Activated CD8-positive, alpha-beta memory T cell treated with anti-CD3 and anti-CD28 coated beads for 24 hours (primary cell): ENCODE data around the gene PSMD11.
A peak's percentile ranks its signal among the peaks of the same experiment; 100 is the strongest.

Source experiments
- DNase-seq: peaks from one replicate; pipeline ENCODE4 v3.0.0-alpha.2; 2020

The PSMD11 gene

DNA sequence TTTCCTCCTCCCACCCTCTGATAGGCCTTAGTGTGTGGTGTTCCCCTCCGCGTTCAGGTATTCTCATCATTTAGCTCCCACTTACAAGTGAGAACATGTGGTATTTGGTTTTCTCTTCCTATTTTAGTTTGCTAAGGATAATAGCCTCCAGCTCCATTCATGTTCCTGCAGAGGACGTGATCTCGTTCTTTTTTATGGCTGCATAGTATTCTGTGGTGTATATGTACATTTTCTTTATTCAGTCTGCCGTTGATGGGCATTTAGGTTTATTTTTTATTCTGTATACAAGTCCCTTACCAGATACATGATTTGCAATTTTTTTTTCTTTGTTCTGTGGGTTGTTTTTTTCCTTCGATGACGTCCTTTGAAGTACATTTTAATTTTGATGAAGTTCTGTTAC lies 23.6 kb downstream of the PSMD11 start:
- DNase-seq: no peak

DNA sequence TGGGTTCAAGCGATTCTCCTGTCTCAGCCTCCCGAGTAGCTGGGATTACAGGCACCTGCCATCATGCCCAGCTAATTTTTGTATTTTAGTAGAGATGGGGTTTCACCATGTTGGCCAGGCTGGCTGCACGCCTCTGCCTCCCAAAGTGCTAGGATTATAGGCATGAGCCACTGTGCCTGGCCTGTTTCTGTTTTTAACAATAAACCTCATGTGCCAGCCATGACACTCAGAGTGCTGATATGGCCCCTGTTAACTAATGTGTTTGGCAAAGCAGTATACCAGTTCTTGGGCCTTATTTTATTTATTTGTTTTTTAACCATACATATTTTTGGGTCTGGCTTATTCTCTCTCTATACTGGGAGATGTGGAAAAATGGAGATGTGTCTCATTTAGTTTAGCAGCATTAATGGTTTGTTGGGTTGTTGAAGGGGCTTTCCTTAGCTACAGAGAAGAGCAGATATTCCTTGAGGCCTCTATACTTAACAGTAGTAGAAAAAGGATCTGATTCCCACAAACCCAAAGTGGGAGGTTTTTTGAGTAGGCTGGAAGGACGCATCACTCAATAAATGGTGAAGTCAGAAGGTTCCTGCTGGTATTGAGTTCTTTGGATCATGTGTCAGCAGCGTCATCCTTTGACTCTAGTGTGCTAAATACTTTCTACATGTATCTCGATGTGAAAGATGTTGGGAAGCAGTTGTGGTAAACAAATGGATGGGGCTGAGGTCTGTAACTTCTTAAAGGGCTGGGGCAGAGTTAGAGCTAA lies 26.3 kb downstream of the PSMD11 start:
- DNase-seq: no peak

DNA sequence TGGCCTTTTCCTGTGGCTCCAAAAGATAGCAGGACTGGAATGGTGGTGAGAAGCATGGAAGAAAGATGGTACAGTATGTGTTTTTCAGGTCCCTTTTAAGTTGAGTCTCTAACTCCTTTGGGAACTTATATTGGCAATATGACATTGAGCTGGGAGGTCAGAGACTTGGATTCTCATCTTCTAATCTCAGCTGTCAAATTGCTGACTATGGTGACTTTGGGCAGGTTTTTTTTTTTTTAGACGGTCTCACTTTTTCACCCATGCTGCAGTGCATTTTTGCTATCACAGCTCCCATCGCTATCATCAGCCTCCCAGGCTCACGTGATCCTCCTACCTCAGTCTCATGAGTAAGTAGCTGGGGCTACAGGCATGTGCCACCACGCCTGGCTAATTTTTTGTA lies 27.3 kb downstream of the PSMD11 start:
- DNase-seq: no peak

DNA sequence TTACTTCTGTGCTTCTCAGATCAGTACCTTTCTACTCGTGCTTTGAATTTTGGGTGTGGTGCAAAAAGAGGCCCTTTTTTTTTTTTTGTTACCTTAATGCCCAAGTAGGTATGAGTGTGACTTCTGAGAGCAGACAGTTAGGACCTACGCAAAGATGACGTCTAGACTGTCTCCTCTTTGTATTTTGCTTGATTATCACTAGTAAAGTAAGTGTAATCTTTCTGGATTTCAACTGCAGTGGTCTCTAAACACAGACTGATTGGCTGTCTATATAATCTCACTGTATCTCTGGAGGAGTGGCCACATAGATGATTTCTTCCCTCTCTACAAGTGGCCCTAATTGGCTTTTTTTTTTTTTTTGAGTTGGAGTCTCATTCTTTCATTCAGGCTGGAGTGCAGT lies 30.9 kb downstream of the PSMD11 start:
- no peak for DNase-seq

DNA sequence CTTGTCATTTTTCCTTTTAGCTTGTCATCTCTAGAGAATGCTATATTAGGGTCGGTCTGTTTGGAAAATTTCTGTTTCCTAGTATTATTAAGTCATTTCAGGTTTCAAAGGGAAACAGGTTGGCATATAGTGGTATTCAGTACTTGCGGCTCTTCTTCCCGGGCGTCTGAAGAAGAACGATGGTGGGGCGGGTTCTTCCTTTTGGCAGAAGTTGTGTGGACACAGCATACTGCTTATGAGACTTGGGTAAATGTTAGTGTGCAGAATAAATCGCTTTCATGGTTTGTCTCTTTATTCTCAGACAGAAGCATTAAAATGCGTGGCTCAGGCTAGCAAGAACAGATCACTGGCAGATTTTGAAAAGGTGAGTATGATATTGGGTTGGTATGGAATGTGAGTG lies 32.9 kb downstream of the PSMD11 start:
- no peak for DNase-seq

DNA sequence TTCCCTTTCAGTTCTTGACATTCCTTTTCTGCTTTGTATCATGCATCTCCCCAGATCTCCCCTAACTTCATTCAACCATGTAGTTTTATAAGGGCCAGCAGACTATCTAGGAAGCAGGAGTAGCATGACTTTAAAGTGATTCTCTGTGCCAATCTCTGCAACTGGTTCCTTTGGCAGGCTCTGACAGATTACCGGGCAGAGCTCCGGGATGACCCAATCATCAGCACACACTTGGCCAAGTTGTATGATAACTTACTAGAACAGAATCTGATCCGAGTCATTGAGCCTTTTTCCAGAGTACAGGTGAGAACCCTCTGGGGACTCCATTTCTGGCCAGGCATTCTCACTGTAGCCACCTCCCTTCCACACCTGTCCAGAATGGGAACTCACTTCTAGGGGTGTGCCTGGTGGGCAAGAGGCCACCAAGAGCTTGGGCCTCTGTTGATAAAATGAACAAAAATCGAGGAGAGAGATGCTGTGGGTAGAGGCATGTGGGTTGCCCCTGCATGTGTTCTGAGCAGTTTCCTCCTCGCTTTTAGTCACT lies 34.8 kb downstream of the PSMD11 start:
- peak; percentile 30 for DNase-seq

DNA sequence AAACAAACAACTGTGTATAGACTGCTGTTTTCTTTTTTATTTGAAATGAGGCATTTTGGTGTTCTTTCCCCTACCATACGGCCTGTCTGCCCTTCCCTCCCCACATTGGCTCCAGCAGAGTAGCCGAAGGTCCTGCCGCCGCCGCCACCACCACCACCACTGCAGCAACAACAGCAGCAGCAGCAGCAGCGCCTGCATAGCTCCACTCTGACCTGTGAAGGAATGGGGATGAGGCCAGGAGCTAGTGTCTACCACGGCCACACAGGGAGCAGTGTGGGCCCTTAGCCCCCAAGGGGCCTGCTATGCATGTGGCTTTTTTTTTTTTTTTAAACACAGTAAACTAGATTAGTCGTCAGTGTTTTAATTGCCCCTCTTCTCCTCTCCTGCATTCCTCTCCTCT lies 36.9 kb downstream of the PSMD11 start:
- DNase-seq: no peak

DNA sequence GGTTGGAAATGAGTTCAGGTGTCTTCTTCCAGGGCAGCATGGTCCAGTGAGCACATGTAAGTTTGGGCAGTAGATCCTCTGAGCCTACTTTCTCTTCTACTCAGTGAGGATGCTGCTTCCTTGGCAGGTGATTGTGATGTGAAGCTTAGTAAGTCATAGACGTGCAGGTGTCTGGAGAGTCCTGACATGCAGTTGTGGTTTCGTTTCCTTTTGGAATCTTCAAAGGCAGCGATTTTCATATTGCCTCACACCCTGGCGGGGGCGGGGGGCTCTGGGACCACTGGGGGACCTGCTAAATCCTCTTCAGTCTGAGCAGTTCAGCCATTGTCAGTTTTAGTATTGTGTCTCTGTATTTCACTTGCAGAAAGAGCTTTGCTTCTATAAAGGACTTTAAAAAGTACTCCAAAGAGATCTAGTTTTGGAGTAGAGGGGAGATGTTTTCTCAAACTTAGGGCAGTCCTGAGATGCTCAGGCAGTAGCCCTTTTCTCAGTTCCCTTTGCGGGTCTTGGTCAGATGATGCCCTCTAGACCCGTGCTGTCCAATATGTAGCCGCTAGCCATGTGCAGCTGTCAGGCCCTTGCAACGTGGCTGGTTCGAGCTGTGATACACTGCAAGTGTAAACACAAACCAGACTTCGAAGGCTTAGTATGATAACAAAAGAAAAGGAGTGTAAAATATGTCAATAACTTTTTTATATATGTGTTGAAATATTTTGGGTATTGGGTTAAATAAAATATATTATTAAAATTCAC lies 38.4 kb downstream of the PSMD11 start:
- DNase-seq: no peak

DNA sequence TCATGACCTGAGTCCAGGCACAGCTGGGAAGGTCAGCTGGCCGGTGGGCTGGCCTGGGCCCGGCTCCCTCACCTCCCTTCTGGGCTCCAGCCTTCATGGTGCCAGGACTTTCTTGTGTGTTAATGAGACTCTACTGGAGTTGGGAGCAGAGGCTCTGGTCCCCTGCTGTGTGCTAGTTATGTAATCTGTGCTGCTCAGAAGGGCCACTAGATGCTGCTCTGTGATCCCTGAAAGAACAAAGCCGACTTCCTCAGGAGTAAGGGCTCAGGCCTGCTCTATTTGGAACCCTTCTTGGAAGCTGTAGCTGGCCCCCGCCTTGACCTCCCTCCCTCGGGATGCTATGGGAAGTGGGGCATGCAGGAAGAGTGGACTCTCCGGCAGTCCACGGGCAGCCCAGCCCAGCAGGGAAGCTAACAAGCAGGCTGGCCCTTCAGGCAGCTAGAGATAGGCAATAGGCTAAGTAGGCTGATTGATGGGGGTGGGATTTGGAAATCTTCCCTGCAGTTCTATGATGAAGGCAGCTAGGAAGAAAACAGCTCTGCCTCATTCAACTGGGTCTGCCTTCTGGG lies 39.2 kb downstream of the PSMD11 start:
- no peak for DNase-seq

DNA sequence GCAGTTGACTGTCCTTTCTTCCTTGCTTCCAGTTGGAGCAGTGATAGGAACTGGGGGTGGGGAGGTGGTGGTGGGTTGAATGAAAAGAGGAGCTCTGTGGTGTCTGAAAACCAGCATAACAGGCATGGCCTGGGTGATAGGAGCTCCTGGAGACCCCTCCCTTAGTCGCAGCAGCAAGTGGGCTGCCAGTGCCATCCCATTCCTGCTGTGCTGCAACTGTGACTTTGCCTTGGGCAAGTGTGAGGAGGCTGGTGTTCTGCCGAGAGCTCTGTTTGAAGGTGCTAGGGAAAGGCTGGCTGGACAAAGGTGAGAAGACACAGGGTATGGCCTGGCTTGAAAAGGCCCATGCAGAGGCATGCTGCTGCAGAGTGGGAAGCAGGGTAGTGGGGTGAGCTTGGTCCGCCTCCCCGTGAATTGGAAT lies 39.7 kb downstream of the PSMD11 start:
- DNase-seq: no peak

DNA sequence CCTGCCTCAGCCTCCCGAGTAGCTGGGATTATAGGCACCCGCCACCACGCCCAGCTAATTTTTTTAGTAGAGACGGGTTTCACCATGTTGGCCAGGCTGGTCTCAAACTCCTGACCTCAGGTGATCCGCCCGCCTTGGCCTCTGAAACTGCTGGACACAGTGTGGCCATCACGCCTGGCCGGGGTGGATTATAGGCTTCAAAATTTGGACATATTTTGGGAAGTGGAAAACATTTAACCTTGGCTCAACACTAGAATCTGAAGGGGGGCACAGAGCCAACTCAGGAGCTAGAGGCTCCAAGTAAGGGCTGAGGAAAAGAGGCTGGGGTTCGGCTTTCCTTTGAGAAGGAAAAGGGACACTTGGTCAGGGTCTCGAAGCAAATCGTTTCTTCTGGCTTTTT lies 40.3 kb downstream of the PSMD11 start:
- no peak for DNase-seq

DNA sequence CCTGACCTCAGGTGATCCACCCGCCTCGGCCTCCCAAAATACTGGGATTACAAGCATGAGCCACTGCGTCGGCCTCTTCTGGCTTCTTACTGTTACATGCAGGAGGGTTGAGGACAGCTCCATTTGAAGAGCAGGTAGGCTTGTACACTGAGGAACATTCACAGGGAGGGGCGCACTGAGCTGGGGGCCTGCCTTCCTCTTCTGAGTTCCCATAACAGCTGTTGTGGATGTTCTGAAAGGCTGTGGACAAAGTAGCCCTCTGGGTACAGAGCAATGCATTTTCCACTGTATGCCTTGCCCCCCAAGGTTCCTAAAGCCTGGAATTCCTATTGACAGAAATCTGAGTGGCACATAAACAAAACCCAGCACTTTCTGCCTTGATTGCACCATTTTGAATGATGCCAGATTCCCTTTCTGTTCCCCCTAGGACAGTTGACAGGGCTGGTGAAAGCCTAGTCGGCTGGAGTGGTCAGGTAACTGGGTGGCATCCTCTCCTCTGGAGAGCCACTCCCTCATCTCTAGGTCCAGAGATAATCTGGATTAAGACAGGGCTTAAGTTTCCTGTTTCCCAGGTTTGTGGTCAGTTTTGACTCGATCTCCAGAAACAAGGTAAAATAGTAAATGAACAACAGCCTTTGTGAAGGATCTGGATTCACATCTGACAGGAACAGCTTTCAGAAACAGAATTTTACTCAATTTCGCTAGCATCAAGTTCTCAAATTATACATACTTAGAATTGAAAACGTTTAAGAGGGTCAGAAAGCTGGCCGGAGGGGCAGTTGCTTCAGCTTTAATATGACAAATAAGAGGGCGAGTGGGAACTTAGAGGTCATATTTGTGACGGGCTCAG lies 41.2 kb downstream of the PSMD11 start:
- no peak for DNase-seq

DNA sequence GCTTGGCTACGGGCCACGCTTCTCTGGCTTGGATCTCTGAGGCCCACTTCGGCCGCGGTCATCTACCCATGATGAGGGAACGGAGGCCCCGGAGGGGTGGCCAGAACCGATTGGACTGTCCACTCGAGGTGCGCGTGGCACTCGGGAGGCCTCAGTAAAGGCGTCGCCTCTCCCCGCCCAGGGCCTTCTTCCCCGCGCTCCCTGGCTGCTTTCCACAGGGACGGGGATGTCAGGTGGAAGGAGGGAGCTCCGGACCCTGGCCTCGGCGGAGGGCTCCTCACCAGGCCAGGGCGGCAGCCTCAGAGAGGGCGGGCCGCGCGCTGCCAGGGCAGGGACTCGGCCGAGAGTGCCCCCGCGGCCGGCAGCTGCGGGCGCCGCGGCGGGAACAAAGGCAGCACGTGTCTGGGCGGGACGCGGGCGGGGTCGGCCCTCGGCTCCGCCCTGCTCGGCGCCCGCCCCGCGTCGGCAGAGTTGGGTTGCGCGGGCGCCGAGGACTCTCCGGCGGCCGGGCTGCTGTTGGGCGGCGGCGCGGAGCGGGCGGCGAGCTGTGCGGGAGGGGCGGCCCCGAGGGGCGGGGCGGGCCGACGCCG lies 41.9 kb downstream of the PSMD11 start:
- DNase-seq: no peak

DNA sequence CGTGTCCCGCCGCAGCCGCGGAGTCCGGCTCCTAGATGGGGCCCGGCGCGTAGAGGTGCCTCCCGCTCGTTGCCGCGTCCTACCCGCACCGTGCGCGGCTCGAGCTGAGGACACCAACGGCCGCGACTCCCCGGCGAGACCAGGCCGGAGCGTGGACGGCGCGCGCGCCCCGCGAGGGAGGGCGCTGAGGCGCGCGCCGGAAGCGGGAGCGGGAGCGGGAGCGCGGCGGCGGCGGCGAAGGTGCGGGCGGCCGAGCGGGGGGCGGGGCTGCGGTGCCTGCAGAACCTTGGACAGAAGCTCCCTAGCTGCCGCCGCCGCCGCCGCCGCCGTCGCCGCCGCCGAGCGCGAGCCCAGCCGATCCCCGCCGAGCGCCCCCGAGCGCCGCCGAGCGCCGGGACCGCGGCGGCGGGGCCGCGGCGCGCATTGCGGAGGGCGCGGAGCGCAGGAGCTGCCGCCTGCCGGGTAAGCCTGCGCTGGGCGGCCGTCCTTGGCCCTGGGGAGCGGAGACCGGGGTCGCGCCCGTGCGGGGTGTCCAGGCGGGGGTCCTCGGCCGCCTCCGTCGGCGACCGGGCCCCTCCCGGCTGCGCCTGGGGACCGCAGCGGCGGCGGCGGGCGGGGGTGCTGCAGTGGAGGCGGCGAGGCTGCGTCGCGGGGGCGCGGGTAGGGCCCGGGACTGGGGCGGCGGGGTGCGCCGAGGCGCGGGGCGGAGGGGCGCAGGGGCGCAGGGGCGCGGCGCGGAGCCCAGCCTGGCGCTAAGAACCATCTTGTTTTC lies 42.6 kb downstream of the PSMD11 start, which contains the start of gene CDK5R1:
TSS of gene CDK5R1 (plus strand) at position 293 of the 772 bp plus-strand sequence. CDS start 628 bp downstream, outside the sequence.
- DNase-seq: peak; percentile 86

DNA sequence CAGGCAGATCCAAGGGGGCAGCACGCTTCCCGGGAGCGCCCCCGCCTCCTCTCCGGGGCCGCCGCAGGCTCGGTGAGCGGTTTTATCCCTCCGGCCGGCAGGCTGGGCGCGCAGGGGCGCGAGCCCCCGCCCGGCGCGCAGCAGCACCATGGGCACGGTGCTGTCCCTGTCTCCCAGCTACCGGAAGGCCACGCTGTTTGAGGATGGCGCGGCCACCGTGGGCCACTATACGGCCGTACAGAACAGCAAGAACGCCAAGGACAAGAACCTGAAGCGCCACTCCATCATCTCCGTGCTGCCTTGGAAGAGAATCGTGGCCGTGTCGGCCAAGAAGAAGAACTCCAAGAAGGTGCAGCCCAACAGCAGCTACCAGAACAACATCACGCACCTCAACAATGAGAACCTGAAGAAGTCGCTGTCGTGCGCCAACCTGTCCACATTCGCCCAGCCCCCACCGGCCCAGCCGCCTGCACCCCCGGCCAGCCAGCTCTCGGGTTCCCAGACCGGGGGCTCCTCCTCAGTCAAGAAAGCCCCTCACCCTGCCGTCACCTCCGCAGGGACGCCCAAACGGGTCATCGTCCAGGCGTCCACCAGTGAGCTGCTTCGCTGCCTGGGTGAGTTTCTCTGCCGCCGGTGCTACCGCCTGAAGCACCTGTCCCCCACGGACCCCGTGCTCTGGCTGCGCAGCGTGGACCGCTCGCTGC lies 43.3 kb downstream of the PSMD11 start:
- peak; percentile 77 for DNase-seq

DNA sequence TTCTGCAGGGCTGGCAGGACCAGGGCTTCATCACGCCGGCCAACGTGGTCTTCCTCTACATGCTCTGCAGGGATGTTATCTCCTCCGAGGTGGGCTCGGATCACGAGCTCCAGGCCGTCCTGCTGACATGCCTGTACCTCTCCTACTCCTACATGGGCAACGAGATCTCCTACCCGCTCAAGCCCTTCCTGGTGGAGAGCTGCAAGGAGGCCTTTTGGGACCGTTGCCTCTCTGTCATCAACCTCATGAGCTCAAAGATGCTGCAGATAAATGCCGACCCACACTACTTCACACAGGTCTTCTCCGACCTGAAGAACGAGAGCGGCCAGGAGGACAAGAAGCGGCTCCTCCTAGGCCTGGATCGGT lies 43.9 kb downstream of the PSMD11 start:
- no peak for DNase-seq

DNA sequence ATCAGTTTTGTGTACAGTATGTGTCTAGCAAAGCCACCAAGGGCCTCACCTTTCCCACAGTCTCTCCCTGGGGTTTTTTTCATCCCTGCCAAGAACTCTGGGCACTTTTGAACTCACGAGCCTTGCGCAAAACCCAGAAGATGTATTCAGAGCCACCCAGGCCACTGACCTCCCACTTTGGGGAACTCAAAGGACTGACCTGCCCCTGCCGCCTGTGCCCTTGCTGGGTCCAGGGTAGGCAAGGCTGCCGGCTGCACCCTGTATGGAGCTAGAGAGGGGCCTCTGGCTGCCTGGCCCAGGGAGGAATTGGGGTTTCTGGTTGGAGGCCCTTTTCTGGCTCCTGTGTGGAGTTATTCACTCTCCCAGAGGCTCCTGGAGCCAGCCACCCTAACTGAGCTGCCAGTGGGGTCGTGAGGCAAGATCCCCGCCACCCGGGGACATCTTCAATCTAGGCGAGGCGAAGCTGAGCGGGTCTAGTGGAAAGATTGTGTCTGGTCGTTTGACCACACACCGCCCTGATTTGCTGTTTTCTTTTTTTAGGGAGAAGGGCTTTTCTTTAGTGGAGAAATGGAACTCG lies 44.4 kb downstream of the PSMD11 start:
- DNase-seq: no peak

DNA sequence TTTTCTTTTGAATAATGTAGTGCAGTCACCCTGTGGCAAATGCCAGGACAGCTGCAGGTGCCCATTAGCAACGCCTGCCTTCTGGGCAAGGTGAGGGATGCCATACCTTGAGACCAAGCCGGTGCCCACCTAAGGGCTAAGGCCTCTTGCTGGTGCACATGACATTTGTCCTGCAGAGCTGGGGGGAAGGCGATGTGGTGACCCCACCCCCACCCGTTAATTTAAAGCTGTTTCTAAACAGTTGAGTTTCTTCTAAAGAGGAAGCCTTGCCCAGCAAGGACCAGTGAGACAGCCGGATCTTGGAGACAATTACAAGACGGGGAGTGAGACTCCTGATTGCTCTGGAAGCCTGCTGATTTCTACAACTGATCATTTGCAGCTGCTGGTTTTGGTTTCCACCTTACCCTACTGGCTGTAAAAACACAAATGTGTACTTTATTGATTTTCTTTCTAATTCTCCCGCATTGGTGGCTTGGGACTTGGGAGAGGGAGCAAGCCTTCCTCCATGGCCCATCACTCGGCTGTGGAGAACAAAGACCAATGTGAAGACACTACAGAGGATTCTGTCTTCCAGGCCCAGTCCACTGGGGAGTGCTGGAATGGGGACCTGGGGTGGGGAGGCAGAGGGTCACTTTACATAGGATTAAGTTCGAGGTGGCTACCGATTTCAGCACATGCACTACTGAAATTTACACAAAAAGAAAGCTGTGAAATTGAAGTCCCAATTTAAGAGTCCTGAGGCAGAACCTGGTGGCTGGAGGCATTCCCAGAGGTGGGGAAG lies 45.2 kb downstream of the PSMD11 start:
- no peak for DNase-seq

DNA sequence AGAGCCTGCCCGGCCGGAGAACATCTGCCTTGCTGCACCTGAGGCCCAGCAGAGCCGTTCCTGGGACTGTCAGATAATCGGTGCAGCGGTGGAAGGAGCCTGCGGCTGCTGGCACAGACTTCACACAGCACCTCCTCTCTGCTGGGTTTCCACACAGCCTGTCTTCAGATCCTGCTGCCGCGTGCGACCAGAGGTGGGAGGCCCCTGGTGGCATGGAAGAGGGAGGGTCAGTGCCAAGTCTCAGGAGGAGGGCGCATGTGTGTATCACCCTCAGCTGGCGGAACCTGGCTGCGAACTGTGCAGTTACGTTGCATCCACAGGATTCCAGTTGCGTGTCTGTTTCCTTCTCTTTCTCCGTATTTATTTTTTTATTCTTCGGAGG lies 45.8 kb downstream of the PSMD11 start:
- no peak for DNase-seq
